Islet of Langerhans (tissue), 1 donor: Measurements from ENCODE around the gene DPEP2.
"Not testable (repeated sequence)": the region's sequence is repeated elsewhere in the genome, so short reads cannot be mapped to it uniquely, and the experiment has no call there.

ENCODE experiments used
- FAIRE-seq: peaks from one replicate; lab custom pipeline; 2011; peaks lifted over from hg19 to GRCh38; lab: Jason Lieb, UNC

Gene DPEP2

DNA sequence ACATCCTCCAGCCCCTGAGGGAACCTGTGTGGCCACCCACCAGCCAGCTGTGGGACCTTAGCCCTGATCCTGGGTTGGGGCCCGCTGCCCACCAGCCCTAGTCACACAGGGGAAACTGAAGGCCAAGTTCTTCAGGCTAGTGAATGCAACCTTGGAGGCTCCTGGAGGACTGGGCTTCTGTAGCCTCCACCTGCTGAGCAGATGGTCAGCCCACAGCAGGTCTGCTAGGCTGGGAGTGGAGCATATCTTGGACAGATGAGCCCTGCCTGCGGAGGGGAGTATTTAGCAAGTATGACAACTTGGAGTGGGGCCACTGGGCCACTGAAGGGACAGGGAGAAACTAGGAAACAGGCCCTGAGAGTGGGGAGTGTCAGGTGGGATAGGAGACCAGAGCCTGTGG is 23.1 kb downstream of the DPEP2 start:
- no peak for FAIRE-seq

- FAIRE-seq = no peak
Observed at GRCh38 chr16:67975321-67976105, 23.8 kb downstream of the DPEP2 start.

DNA sequence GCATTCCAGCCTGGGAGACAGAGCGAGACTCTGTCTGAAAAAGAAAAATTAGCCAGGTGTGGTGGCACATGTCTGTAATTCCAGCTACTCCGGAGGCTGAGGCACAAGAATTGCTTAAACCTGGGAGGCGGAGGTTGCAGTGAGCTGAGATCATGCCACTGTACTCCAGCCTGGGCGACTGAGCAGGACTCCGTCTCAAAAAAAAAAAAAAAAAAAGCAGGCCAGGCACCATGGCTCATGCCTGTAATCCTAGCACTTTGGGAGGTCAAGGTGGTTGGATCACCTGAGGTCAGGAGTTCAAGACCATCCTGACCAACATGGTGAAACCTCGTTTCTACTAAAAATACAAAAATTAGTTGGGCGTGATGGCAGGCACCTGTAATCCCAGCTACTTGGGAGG is 27.0 kb downstream of the DPEP2 start:
- FAIRE-seq = not testable (repeated sequence)

DNA sequence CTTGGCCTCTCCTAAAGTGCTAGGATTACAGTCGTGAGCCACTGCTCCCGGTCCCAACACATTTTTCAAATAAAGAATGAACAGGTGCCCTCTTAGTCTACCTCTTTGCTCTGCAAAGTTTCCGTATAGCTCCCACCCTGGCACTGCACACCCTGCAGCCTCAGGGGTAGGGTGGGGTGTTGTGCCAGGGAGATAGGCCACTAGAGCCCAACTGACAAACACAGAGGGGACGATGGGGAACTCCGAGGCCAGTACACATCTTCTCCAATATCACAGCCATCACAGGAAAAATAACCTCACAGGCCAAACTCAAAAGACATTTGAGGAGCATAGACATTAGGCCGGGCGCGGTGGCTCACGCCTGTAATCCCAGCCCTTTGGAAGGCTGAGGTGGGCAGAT is 28.2 kb downstream of the DPEP2 start:
- FAIRE-seq = no peak

- no peak for FAIRE-seq
Observed at GRCh38 chr16:67969254-67970039, 29.8 kb downstream of the DPEP2 start.

- no peak for FAIRE-seq
Observed at GRCh38 chr16:67968400-67969253, 30.7 kb downstream of the DPEP2 start, which contains the start of gene SLC12A4. Gene SLC12A4, minus strand, starts transcription at chr16:67968637. Its CDS starts 84 bp downstream, at chr16:67968553.

- FAIRE-seq = no peak
Observed at GRCh38 chr16:67967958-67968399, 31.3 kb downstream of the DPEP2 start.

DNA sequence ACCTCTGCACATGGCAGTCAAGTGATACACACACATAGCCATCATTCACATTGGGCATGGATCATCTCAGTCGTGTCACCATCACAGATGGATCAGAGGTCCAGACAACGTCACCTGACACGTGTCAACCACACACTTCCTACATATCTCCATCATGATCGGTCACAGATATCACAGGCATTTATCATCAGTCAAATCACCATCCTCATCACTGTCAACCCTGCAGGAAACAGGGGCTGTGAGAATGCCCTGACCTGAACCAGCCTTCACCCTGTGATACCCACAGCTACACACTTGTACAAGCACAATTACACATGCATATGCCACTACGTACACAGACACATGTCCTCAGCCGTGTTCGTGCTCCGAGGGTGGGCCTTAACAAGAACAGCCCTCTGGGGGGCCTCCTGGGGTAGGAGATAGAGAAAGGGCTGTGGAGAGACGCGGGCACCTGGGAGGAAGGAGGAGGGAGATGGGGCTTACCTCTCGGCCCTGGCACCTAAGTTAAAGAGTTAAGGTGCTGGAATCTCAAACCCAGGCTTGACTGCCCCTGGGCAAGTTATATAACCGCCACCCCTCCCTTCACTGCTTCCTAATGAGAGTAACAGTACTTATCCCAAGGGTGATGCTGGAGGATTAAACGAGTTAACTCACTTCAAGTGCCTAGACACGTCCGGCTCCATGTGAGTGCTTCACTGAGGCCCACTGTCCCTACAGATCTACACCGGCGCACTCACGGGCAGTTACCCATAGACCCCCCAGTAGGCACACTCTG is 31.9 kb downstream of the DPEP2 start:
- FAIRE-seq = no peak

- no peak for FAIRE-seq
Observed at GRCh38 chr16:67966549-67967182, 32.6 kb downstream of the DPEP2 start.

- no peak for FAIRE-seq
Observed at GRCh38 chr16:67965668-67966548, 33.4 kb downstream of the DPEP2 start.

GRCh38 chr16:67964477-67965131 is 34.7 kb downstream of the DPEP2 start:
- no peak for FAIRE-seq

DNA sequence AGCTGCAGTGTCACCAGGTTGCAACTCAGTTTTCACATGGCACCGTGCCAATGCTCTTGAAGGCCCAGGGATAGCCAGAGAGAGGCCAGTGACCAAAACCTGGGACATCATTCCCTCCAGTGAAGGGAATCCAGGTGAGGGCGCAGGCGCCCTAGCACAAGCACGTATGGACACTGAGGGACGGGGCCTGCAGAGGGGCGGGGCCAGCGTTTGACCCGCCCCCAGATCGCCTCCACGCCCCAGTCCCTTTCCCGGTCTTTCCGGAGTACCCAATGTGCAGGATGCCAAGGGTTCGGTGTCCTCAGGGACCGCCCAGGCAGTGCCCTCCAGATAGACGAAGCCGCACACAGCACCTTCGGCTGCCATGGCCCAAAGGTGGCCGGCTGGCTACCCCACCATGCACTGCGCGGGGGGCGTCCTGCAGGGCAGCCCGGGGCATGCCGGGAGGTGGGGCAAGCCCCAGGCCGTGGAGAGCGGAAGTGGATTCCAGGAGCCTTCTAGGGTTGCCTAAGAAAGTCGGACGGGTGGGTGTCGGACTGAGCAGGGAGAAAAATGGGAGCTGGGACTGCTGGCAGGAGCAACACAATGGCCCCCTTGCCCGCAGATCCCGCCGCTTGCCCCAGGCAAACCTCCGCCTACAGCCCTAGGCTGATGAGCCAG is 35.5 kb downstream of the DPEP2 start:
- no peak for FAIRE-seq

DNA sequence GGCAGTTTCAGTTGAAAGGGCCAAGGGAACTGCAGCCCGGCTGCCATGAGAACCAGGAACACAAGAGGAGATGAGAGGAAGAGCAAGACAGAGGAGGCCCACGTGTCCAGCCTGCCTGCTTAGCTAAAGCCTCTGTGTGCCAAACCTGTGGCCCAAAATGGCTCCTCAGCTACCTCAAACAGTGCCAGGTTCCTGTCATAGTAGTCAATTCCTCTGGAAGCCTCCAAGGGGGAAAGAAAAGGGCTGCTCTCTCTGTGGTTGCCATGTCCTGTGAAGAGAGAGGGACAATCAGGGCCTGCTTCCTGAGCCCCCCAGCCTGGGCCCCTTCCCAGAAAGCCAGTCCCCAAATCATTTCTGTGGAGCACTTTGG is 36.0 kb downstream of the DPEP2 start:
- no peak for FAIRE-seq

DNA sequence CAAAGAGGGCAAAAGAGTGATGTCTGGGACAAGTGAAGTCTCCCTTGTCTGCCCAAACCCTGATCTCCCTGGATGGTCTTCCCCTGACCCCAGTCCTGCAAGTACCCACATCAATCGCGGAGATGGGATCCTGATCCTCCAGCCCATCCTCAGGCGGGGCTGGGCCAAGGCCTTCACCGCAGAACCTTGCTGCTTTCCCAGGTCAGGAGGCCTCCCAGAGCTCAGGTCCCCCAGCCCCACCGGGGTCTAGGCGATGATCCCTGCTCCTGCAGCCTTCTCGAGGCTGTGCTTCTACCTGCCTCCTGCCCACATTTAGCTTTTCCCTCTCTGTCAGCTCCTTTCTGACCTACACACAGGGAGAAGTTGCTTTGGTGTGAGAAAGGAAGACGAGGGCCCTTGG is 37.1 kb downstream of the DPEP2 start:
- FAIRE-seq = no peak

DNA sequence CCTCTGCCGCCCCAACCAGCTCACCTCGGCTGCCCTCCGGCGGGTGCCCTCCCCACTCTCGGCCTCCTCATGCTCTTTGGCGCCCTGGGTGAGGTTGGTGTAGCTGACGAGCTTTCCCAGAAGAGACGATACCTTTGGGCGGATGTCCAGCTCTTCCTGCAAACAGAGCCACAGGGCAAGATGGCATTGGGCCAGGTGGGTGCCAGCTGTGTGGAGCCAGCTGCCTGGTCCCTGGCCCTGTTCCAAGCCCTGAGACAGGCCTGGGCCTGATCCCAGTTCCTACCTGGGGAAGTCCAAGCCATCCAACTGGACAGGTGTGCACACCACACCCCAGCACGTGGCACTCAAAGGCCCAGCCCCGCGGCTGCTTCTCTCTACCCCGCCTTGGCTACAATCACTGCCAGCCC is 37.7 kb downstream of the DPEP2 start:
- no peak for FAIRE-seq

GRCh38 chr16:67959536-67960329 is 39.6 kb downstream of the DPEP2 start:
- FAIRE-seq = no peak

DNA sequence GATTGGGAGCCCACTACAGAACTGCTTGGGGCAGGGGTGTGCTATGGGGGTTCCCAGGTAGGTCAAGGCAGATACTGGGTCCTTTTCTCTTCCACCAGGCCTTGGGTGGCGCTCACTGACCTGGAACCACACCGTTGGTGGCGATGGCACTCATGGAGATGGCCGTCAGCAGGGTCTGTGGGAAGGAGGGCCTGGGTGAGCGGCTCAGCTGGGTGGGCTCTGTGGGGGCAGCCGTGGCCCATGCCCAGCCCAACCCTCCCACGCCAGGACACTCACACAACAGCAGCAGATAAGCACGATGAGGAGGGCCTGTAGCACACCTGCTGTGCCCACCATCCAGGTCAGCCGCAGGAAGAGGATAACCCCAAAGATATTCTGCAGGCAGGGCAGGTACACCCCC is 41.7 kb downstream of the DPEP2 start:
- FAIRE-seq = no peak
